ENCODE data around the gene MYO1G.

MYO1G gene

DNA sequence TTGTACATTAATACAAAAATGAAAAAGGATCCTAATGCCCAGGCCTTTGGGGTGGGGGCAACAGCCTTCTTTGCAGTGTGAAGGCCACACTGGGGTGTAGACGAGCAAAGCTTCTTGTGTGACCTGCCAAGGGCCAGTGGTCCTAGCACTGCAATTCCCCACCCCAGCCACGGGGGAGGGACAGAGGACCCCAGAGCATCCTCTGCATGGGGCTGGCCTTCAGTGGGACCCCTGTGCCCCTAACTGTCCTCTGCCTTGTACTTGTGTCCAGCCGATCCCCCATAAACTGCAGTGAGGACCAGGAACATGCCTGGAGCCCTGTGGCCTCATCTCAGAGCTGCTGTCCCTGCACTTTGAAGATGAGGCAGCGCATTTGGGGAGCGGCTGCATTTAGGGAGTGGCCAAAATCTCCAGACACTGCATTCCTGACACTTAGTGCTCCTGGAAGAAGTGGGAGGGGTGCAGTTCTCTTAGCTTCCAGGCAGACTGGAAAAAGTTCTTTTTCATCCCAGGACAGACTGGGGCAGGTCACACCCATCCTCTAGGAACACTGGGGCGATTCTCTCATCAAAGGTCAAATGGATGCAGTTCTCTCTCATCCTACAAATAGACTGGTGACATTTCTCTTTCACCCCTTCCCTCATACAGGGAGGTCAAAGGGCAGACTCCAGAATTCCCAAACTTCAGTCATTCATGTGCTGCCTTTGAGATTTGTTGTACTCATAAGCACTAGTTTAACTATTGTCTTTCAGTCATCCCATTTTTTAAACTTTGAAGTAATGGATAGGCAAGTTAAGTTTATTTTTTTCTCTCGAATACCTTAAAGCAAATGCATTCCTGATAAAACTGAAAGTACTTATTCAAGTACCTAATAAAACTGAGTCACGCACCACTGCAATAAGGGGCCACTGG is 922 bp upstream of the MYO1G start:
- no peak for DNase-seq

DNA sequence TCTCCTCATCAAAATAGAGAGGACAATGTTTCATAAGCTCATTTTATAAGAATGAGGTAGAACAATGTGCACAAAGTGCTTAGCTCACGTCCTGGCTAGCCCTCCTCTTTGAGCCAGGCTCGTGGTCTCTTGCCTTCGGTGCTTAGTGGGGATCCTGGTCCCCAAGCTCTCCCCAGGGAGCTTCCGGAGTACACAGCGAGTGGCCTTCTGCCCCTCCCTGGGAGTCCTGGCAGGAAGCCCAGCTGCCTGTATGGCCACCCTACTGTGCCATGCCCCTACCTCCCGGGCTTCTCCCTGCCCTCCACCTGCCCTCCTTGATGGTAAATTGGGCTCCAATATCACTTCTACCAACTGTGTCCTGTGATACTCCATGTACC is 868 bp downstream of the MYO1G start:
- no peak for DNase-seq

DNA sequence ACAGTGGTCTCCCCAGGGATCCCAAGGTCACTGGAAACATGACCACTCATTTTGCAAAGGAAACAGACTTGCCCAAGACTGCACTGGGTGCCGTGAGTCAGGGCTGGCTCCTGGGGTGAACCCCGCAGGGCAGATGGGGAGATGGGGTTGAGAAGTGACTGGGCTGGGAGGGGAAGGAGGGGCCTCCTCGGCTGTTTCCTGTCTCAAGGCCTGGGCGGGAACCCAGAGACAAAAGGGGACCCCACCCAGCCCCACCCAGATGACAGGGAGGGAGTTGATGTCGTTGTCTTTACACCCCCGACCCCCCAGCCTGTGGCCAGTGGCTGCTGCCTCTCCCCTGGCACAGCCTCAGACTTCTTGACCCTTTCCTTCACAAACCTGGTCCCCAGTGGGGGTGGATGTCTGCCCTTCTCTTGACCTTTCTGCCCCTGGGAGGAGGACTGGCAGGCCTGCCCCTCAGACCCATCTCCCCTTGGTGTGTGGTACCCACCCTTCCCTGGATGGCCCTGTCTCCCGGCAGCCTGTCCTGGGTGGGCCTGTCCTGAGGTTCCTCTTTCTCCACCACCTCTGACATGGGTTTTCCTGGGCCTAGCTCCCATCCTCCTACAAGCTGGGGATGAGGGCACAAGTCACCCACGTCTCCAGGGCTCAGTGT is 1.4 kb downstream of the MYO1G start:
- peak; percentile 88 for DNase-seq

DNA sequence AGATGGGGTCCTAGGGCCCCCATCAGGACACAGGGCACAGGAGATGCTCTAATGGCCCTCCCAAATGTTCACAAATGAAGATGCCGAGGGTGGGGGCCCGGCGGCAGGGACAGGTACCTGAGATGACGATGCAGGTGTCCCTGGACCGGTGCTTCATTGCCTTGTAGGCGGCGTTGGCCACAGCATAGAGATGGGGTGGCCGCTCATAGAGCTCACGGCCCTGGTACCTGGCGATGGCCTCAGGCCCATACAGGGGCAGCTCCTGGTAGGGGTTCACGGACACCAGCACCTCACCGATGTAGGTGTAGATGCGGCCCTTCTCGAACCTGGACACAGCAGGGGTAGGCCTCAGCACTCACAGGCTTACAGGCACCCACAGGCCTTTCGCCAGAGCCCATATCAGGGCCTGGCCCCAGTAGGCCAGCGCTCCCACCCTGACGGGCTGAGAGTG is 2.0 kb downstream of the MYO1G start:
- DNase-seq, result no peak

DNA sequence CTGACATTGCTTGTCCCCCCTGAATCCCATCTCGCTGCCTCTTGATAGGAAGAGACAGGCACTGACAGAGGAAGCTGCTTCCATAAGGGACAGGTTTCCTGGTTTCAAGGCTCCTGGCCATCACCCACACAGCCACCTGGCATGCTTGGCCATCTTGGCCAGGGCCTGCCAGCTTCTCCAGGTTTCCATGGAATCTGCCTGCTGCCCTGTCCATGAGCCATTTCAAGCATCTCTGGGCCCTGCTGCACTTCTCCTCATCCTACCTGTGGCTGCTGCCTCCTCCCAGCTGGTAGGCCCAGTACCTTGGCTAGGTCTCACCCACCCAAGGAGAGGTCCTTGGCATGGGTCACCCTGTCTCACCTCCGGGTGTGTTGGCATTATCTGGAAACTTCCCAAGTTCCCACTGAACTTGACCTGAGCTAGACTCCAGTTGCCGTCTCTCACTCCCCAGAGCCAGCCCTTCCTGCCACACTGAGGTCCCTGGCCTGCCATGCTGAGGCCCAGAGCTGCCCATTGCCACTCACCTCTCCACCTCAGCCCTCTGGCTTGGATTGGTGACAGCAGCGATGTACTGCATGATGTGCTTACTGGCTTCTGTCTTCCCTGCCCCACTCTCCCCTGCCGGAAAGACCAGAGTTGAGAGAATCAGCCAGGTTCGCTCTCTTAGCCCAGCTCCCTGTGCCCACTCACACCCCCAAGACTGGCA is 2.6 kb downstream of the MYO1G start:
- DNase-seq, result no peak

DNA sequence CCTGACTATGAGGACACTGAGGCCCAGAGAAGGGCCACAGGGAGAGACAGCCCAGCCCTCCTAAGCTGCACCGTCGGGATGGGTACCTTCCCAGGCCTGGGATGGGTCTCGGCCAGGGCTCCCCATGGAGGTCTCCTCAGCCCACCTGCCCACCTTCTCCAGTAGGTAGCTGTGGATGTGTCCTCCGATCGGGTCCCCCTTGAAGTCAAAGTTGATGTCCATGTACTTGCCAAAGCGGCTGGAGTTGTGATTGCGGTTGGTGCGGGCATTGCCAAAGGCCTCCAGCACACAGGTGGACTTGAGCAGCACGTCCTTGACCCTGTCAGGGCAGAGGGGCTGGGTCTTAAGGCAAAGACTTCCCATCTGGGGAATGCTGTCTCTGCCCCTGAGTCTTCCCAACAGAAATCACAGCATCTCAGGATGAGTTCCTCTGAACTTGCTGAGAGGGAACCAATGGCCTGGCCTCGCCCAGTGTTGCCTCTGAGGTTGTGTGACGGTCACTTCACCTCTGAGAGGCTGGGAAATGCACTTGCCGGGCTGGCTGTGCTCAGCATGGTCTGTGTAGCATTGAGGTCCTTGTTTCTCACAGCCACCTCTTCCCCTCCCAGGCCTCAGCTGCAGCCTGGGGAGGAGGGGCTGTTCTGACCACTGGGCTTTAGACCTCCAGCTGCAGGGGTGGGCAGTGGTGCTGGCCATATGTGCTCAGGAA is 3.3 kb downstream of the MYO1G start:
- no peak for DNase-seq

DNA sequence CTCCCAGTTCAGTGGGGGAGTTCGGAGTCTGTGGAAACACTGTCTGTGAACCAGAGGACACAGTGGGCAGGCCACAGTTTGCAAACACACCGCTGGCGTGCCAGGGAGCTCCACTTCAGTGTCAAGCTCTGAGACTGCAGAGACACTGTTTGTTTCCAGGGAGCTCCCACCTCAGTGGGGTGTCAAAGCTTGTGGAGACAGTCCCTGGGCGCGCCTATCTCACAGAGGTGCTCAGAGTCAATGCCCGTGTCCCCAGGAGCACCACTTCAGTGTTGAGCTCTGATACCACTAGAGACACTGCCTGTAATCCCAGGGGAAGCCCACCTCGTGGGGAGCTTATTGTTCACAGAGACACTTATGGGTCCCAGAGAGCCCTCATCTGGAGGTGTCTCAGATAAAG is 4.3 kb downstream of the MYO1G start:
- DNase-seq, result no peak

DNA sequence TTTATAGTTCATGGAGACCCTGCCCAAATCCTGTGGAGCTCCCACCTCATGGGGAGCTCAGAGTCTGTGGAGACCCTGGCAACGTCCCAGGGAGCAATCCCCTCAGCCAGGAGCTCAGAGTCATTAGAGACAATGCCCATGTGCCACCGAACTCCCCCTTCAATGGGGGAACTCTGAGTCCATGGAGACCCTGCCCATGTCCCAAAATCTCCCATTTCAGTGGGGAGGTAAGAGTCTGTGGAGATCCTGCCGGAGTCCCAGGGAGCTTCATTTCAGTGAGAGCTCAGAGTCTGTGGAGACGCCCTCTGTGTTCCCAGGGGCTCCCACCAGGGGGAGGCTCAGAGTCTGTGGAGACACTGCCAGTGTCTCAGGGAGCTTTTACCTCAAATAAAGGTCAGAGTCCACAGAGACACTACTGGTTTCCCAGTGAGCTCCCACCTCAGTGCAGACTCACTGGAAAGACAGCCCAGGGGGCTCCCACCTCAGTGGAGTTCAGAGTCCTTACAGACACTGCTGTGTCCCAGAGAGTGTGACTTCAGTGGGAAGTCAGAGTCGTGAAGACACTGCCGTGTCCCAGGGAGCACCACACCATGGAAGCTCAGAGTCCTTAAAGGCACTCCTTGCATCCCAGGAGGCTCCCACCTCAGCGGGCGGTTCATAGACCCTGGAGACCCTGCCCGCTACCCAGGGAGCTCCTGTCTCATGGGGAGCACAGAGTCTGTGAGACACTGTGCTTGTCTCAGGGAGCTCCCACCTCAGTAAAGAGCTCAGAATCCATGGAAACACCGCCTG is 5.0 kb downstream of the MYO1G start:
- DNase-seq, result peak; percentile 50

DNA sequence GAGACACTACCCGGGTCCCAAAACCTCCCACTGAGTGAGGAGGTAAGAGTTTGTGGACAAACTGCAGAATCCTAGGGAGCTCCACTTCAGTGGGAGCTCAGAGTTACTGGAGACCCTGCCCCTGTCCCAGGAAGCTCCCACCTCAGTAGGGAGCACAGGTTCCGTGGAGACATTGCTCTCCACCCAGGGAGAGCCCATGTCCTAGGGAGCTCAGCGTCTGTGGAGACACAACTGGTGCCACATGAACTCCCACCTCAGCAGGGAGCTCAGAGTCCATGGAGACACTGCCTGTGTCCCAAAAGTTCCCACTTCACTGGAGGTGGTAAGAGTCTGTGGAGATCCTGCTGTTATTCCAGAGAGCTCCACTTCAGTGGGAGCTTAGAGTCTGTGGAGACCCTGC is 6.3 kb downstream of the MYO1G start:
- no peak for DNase-seq

DNA sequence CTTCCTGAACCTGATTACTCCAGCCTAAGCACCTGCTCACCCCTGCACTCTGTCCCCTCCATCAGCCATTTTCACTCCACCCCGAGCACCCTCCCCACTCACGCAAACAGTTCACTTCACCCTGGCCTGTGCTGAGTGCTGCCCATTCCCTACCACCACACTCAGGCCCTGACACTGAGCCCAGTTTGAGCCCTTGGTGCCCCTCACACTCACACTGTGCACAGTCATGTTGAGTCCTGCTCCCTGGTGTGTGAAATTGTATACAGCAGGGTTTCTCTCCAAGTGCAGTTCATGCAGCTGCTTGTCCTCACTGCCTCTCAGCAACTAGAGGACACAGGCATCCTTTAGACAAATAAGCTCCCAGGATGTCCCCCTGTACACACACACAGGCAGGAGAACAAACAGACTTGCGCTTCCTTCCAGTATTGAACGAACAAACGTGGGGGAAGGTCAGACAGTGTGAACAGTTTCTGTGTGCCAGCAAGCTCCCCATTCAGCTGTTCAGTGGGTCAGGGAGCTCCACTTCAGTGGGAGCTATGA is 6.8 kb downstream of the MYO1G start:
- DNase-seq, result no peak

DNA sequence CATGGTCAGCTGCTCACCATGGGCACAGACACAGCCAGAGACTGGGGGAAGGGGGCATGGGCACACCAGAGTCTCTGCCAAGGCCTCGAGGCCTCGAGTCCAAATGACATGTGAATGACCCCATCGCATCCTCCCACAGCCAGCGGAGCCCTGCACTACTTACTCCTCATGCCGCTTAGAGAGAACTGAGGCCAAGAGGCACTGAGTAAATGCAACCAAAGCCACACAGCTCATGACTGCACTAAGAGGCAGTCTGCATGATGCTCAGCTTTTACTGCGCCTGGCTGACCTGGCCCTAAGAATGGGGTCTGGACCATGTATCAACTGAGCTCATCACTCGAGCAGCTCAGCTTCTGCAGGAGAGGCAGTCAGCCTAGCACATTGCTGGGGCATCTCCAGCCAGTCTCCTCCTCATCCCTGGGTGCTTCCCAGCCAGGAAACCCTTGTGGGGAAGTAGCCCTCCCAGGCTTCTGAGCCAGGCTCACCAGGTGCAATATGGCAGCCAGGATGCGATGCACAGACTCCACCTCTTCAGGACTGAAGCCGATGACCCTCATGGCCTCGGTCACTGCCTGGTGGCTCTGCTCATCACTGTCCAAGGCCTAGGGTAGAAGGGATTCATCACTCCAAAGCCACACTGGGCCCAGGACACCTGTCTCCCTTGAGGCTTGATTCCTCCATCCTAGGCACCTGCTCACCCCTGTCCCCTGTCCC is 7.5 kb downstream of the MYO1G start:
- DNase-seq, result no peak

DNA sequence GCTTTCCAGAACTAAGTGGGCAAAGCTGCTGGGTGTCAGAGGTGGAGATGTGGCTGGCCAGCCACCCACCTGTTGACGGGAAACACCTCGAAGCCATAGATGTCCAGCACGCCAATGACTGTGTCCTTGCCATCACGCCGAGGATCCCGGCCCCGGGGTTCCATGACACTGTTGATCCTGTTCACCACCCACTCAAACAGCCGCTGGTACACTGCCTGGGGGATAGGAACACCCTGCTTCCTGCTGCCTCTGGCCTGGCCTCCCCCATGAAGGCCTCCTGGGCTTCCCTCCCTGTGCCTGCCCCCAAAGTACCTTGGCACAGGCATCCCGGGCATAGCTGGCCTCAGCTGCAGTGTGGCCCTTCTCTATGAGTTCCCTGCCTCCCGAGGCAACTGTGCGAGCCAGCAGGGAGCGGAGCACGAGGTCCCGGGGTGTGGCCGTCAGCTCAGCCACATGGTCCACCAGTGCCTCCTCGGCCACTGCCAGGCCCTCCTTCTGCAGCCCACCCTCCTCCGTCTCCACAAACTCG is 8.2 kb downstream of the MYO1G start:
- DNase-seq, result no peak

DNA sequence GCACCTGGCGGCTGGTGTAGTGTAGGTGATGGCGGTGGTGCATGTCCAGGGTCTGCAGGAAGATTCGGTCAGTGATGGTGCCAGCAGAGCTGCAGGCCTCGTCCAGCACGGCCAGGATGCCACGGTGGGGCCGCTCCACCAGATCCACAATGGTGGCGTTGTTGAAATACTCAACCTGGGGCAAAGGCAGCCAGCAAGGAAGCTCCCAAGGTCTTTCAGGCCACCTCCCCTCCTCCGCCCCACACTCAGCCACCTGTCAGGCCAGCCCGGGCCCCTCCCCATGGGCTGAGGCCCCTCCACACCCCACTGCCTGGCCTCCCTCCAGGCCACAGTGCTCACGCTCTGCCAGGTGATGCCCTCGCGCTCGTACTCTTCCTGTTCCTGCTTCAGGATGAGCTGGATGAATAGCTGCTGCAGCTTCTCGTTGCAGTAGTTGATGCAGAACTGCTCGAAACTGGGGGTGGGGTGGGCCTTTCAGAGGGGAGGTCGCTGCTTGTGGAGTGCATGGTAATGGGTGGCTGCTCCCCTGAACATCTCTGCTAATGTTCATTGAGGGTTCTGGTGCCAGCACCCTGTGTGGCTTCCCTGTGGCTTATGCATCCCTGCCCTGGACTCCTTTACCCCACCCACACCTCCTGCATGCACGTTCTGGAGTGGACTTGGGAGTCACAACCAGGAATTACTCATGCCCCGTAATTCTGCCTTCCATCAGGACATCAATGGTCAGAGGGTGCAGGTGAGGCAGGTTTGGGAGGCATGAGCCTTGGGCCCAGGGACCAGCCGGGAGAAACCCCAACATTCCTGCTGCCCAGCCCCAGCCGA is 8.9 kb downstream of the MYO1G start:
- no peak for DNase-seq

DNA sequence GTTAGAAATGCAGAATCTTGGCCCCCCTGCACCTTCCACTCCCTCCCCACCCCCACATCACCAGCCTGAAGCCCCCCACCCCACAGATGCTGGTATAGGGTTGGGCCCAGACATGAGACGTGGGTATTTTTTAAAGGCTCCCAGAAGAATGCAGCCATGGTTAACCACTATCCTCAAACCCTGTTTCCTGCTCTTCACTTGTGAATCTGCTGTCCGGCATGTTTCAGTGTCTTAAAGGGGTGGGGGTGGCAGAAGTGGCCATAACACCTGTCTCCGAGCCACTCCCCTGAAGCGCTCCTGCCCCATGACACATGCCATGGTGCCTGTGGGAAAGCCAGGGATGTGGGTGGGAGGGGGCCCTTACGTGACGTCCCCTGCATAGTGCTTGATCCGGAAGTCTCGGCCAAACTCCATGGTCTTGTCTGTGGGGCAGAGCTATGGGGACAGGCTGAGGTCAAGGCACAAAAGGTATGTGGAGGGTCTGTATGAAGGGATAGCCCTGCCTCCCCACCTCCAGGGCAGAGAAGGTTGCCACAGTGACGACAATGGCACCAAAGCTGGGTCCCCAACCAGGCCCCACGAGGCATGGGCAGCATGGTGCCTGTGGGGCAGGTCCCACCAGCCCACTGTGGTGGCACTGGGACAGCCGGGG is 9.6 kb downstream of the MYO1G start:
- no peak for DNase-seq

DNA sequence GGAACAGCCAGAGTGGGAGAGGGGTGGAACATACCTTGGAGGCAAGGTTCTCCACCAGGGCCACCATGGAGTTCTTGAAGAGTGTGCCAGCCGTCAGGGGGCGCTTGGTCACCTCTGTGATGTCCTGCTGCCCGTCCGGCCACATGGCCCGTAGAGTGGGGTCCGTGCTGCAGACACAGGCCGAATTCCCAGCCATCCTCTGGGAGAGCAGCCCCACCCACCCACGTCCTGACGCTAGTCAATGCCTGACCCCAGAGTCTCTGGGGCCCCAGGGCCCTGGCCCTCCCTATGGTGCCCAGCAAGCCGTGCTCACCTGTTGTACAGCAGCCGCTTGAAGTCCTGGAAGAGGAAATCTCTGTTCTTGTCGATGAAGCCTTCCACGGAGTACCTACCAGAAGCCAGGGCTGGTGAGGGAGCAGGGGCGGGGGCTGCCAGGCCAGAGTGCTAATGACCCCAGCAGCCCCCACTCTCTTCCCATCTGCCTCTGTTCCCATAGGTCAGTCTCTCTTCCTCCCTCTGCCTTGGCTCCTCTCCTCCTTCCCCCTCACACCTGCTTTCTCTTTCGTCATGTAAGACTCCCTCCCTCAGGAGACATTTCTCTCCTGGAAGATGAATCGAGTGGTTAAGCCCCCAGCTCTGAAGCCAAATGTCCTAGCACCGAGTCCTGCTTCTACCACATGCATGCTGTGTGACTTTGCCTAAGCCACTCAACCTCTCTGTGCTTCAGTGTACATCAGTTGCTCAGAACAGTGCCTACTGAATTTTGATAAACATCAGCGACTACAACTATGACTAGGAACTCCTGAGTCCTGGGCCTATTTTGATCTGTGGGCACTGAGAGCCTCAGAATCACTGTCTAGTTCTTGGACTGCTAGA is 11.0 kb downstream of the MYO1G start:
- DNase-seq, result no peak

DNA sequence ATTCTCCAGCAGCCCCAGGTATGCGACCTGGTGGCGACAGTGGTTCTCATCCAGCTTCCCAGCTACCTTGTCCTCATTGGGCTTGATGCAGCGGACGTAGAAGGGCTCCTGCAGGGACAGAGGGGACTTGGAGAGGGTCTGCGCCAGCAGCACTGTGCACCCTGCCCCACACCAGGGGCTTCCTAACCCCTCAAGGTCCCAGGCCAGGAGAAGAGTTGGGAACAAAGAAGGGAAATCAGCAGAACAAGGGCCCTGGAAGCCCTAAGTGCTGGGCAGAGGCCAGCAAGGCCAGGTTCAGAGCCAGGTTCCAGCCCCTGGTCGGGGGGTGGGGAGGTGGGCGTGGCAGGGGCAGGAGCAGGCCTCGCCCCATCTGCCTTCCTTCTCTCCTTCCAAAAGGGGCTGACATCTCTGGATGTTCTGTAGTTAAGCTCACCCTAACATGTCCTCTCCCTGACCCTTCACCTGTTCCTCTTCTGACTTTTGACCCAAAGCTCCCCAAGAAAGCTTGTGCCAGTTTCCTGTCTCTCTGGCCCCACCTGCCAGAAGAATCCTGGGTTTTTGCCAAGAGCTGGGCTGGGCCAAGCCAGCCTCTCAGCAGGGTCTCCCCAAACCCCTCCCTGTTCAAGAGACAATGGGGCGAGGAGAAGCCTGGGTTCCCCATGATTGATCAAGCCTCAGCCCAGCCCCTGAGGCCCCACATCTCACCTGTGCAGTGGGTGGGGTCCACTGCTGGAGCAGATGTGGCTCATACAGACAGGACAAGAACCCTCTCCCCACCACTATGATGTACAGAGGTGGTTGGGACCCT is 11.9 kb downstream of the MYO1G start:
- no peak for DNase-seq

DNA sequence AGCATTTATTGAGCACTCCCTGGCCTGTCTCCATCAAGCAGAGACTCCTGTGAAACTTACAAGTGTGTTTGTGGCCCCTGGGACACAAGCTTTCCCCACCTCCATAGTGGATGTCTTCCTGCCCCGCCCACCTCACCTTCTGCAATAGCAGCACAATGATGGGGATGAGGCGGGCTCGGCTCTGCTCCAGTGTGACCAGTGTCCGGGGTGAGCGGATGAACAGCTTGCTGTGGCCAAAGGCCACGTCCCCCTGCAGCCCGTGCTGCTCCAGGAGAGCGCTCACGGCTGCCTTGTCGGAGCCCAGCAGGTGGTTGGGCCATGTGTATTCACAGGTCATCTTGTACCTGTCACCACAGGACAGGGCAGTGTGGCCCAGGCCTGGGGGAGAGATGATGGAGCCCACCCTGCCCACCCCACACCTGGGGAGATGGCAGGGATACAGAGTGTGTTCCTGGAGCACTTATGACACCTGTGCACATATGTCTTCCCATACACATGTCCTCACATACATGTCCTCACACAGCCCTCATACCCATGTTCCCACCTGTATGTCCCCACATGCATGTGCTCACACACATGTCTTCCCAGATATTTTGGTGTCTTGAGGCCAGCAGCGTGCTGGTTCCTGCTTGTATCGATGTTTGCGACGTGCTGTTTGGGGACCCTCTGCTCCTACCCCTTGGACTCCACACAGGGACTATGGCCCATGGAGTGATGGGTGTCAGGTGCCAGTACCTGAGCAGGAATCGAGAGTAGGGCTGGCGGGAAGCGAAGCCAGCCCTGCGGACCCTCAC is 12.7 kb downstream of the MYO1G start:
- no peak for DNase-seq
